Measurements from ENCODE around the gene MICALL2.

MICALL2 gene

GRCh38 chr7:1483536-1484505 is 24.6 kb upstream of the MICALL2 start:
- H3K4me2 ChIP-seq, result no peak overlapping the region
- no peak for TF ChIP-seq Cebpa-rat (IDR thresholded peaks at IDR 0.05)
- peaks cover 99% of the 10 kb centered on the region for H3K36me3 ChIP-seq
- peaks cover 93% of the 10 kb centered on the region for H4K20me1 ChIP-seq
- no peaks in the 10 kb centered on the region for H3K9me3 ChIP-seq
- H3K4me3 ChIP-seq, result no peak overlapping the region
- no peaks in the 10 kb centered on the region for H3K4me1 ChIP-seq
- H3K27ac ChIP-seq, result no peak overlapping the region
- no peak overlapping the region for H3K9ac ChIP-seq
- no peaks in the 10 kb centered on the region for H3K27me3 ChIP-seq

- H3K4me2 ChIP-seq, result no peak overlapping the region
- H3K36me3 ChIP-seq, result peaks cover 99% of the 10 kb centered on the region
- H3K9me3 ChIP-seq, result no peaks in the 10 kb centered on the region
- no peak overlapping the region for H3K9ac ChIP-seq
- H3K27me3 ChIP-seq, result no peaks in the 10 kb centered on the region
- H3K4me1 ChIP-seq, result no peaks in the 10 kb centered on the region
- H4K20me1 ChIP-seq, result peaks cover 93% of the 10 kb centered on the region
- no peak overlapping the region for H3K4me3 ChIP-seq
- TF ChIP-seq Cebpa-rat (IDR thresholded peaks at IDR 0.05), result no peak
- H3K27ac ChIP-seq, result no peak overlapping the region
These were observed 23.8 kb upstream of the MICALL2 start for GRCh38 chr7:1483079-1483478.

- peaks cover 95% of the 10 kb centered on the region for H4K20me1 ChIP-seq
- H3K4me1 ChIP-seq, result no peaks in the 10 kb centered on the region
- H3K9ac ChIP-seq, result no peak overlapping the region
- H3K27me3 ChIP-seq, result no peaks in the 10 kb centered on the region
- no peak overlapping the region for H3K4me3 ChIP-seq
- H3K9me3 ChIP-seq, result no peaks in the 10 kb centered on the region
- H3K4me2 ChIP-seq, result no peak overlapping the region
- H3K27ac ChIP-seq, result no peak overlapping the region
- TF ChIP-seq Cebpa-rat (IDR thresholded peaks at IDR 0.05), result no peak
- H3K36me3 ChIP-seq, result peaks cover 99% of the 10 kb centered on the region
These were observed 22.0 kb upstream of the MICALL2 start for GRCh38 chr7:1481300-1481699.

GRCh38 chr7:1480670-1481069 is 21.4 kb upstream of the MICALL2 start:
- no peak overlapping the region for H3K27ac ChIP-seq
- no peak for TF ChIP-seq Cebpa-rat (IDR thresholded peaks at IDR 0.05)
- no peak overlapping the region for H3K4me3 ChIP-seq
- peaks cover 99% of the 10 kb centered on the region for H3K36me3 ChIP-seq
- no peak overlapping the region for H3K9ac ChIP-seq
- no peaks in the 10 kb centered on the region for H3K4me1 ChIP-seq
- H3K27me3 ChIP-seq, result no peaks in the 10 kb centered on the region
- no peaks in the 10 kb centered on the region for H3K9me3 ChIP-seq
- no peak overlapping the region for H3K4me2 ChIP-seq
- peaks cover 95% of the 10 kb centered on the region for H4K20me1 ChIP-seq

- H3K9me3 ChIP-seq, result no peaks in the 10 kb centered on the region
- no peak overlapping the region for H3K4me3 ChIP-seq
- no peaks in the 10 kb centered on the region; the same call in 1 of the 2 replicates for H3K4me1 ChIP-seq
- H4K20me1 ChIP-seq, result peaks cover 99% of the 10 kb centered on the region
- H3K9ac ChIP-seq, result no peak overlapping the region
- H3K27me3 ChIP-seq, result no peaks in the 10 kb centered on the region
- no peak overlapping the region for H3K27ac ChIP-seq
- no peak for TF ChIP-seq Cebpa-rat (IDR thresholded peaks at IDR 0.05)
- no peak overlapping the region for H3K4me2 ChIP-seq
- H3K36me3 ChIP-seq, result peaks cover 100% of the 10 kb centered on the region
These were observed 20.0 kb upstream of the MICALL2 start for GRCh38 chr7:1479287-1479686.

- peaks cover 99% of the 10 kb centered on the region for H4K20me1 ChIP-seq
- H3K4me2 ChIP-seq, result no peak overlapping the region
- H3K4me3 ChIP-seq, result no peak overlapping the region
- peaks cover 100% of the 10 kb centered on the region for H3K36me3 ChIP-seq
- no peak for TF ChIP-seq Cebpa-rat (IDR thresholded peaks at IDR 0.05)
- no peaks in the 10 kb centered on the region; the same call in 1 of the 2 replicates for H3K4me1 ChIP-seq
- H3K27me3 ChIP-seq, result no peaks in the 10 kb centered on the region
- H3K9me3 ChIP-seq, result no peaks in the 10 kb centered on the region
- no peak overlapping the region for H3K9ac ChIP-seq
- H3K27ac ChIP-seq, result no peak overlapping the region
These were observed 19.2 kb upstream of the MICALL2 start for GRCh38 chr7:1478480-1478879.

- H4K20me1 ChIP-seq, result peaks cover 91% of the 10 kb centered on the region
- H3K4me1 ChIP-seq, result no peaks in the 10 kb centered on the region; the same call in 1 of the 2 replicates
- H3K36me3 ChIP-seq, result peaks cover 100% of the 10 kb centered on the region
- H3K4me3 ChIP-seq, result no peak overlapping the region
- no peaks in the 10 kb centered on the region for H3K9me3 ChIP-seq
- no peak overlapping the region for H3K9ac ChIP-seq
- H3K4me2 ChIP-seq, result no peak overlapping the region
- TF ChIP-seq Cebpa-rat (IDR thresholded peaks at IDR 0.05), result no peak
- no peak overlapping the region for H3K27ac ChIP-seq
- no peaks in the 10 kb centered on the region for H3K27me3 ChIP-seq
These were observed 17.6 kb upstream of the MICALL2 start for GRCh38 chr7:1476859-1477258.

GRCh38 chr7:1475991-1476390 is 16.7 kb upstream of the MICALL2 start:
- peaks cover 100% of the 10 kb centered on the region for H3K36me3 ChIP-seq
- no peak for TF ChIP-seq Cebpa-rat (IDR thresholded peaks at IDR 0.05)

GRCh38 chr7:1475393-1475792 is 16.1 kb upstream of the MICALL2 start:
- H3K27me3 ChIP-seq, result no peaks in the 10 kb centered on the region
- no peaks in the 10 kb centered on the region for H3K9me3 ChIP-seq
- no peak overlapping the region for H3K4me3 ChIP-seq
- H4K20me1 ChIP-seq, result peaks cover 92% of the 10 kb centered on the region
- H3K9ac ChIP-seq, result no peak overlapping the region
- no peaks in the 10 kb centered on the region; the same call in 1 of the 2 replicates for H3K4me1 ChIP-seq
- peaks cover 100% of the 10 kb centered on the region for H3K36me3 ChIP-seq
- H3K4me2 ChIP-seq, result no peak overlapping the region
- no peak for TF ChIP-seq Cebpa-rat (IDR thresholded peaks at IDR 0.05)
- no peak overlapping the region for H3K27ac ChIP-seq

More at GRCh38 chr7:1475991-1476390, 16.7 kb upstream of the MICALL2 start:
- Histone ChIP-seq H3K4me3 (no peak overlapping the region), H3K27me3 (no peaks in the 10 kb centered on the region), H4K20me1 (peaks cover 91% of the 10 kb centered on the region), H3K27ac (no peak overlapping the region), H3K9me3 (no peaks in the 10 kb centered on the region), H3K4me1 (no peaks in the 10 kb centered on the region; the same call in 1 of the 2 replicates), H3K4me2 (no peak overlapping the region), H3K9ac (no peak overlapping the region)

GRCh38 chr7:1474736-1475135 is 15.5 kb upstream of the MICALL2 start:
- H3K4me1 ChIP-seq, result no peaks in the 10 kb centered on the region; the same call in 1 of the 2 replicates
- H3K9ac ChIP-seq, result no peak overlapping the region
- no peak for TF ChIP-seq Cebpa-rat (IDR thresholded peaks at IDR 0.05)
- peaks cover 100% of the 10 kb centered on the region for H3K36me3 ChIP-seq
- H3K4me2 ChIP-seq, result no peak overlapping the region
- H3K27ac ChIP-seq, result no peak overlapping the region
- no peaks in the 10 kb centered on the region for H3K9me3 ChIP-seq
- H3K27me3 ChIP-seq, result no peaks in the 10 kb centered on the region
- peaks cover 92% of the 10 kb centered on the region for H4K20me1 ChIP-seq
- no peak overlapping the region for H3K4me3 ChIP-seq
